Spleen (tissue), 7 donors: ENCODE measurements around the gene SPRYD7.

Experiments
- POLR2A ChIP-seq, 3 donors: fragments of 450-650 bp; IDR thresholded peaks; one replicate each; pipeline ENCODE4 v1.5.1; 2017; ENCODE audit warnings: antibody characterized with exemption in 3 of 3, mild to moderate bottlenecking in 1 of 3
- POLR2AphosphoS5 ChIP-seq, 3 donors: sonication (generic); formaldehyde crosslinking; IDR thresholded peaks; one replicate each; pipeline ENCODE4 v1.5.1; 2017; ENCODE audit warnings: antibody characterized with exemption in 3 of 3
- TF ChIP-seq, protein P1 (sequence below), 11 experiments: fragments of 200-600 bp in 7 of 11; fragments of 450-650 bp in 4 of 11; sonication (generic) in 4 of 11; IDR thresholded peaks in 8 of 11; conservative IDR thresholded peaks in 3 of 11; 1 replicate in 7 of 11; 2 replicates in 4 of 11; pipeline versions ENCODE4 v1.4.0 to v1.8.0; 2016 to 2021; ENCODE audit warnings: antibody characterized with exemption in 11 of 11, inconsistent platforms in 4 of 11, mild to moderate bottlenecking in 1 of 11
- donor health status: DM: no; HTN: no; CAD: no; lungs with moderate emphysema.
- donor health status: DM: no; HTN: no; CAD: no.
- donor health status: DM: no; HTN: no; CAD: no.

- TF ChIP-seq, protein P1, sequence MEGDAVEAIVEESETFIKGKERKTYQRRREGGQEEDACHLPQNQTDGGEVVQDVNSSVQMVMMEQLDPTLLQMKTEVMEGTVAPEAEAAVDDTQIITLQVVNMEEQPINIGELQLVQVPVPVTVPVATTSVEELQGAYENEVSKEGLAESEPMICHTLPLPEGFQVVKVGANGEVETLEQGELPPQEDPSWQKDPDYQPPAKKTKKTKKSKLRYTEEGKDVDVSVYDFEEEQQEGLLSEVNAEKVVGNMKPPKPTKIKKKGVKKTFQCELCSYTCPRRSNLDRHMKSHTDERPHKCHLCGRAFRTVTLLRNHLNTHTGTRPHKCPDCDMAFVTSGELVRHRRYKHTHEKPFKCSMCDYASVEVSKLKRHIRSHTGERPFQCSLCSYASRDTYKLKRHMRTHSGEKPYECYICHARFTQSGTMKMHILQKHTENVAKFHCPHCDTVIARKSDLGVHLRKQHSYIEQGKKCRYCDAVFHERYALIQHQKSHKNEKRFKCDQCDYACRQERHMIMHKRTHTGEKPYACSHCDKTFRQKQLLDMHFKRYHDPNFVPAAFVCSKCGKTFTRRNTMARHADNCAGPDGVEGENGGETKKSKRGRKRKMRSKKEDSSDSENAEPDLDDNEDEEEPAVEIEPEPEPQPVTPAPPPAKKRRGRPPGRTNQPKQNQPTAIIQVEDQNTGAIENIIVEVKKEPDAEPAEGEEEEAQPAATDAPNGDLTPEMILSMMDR (IDR thresholded peaks at IDR 0.05 in 8 of 11, conservative IDR thresholded peaks at IDR 0.05 in 3 of 11): no peak
- TF ChIP-seq POLR2A (IDR thresholded peaks at IDR 0.05): no peak
- no peak for TF ChIP-seq POLR2AphosphoS5 (IDR thresholded peaks at IDR 0.05)
Measured at GRCh38 chr13:49938921-49939320, 2.8 kb upstream of the SPRYD7 start.
